A549 (cell line): ENCODE measurements around the gene OR6B1. TPM values are rescaled to one million over a fixed set of nuclear protein-coding genes. Genes with fewer than 3 reads are reported as not detected.

Source experiments
- ATAC-seq, 2 experiments: fragments of 200-7000 bp in 1 of 2; fragments of >200 bp in 1 of 2; cut with Nextera tagmentation in 1 of 2; cut with Tn5 transposase in 1 of 2; 3 replicates each; pipeline versions ENCODE4 v1.8.0 to v1.9.1; 2018 to 2020; ENCODE audit warnings: mild to moderate bottlenecking in 1 of 2, moderate library complexity in 1 of 2
- CTCF ChIA-PET: fragments of 300-600 bp; sonication (Branson Sonifier 250); formaldehyde crosslinking; extraction: SDS; loops from one replicate; lab custom pipeline; 2021; ENCODE audit warnings: antibody characterized with exemption, inconsistent platforms; lab: Yijun Ruan, JAX
- POLR2A ChIA-PET: fragments of 350-600 bp; formaldehyde crosslinking; extraction: SDS; loops from one replicate; lab custom pipeline; 2021; ENCODE audit warnings: antibody characterized with exemption, inconsistent platforms; lab: Yijun Ruan, JAX
- DNase-seq, 2 experiments: peaks; one replicate each; pipeline versions ENCODE4 v3.0.0 to v3.0.0-alpha.2; 2011 to 2016; ENCODE audit warnings: low read depth in 1 of 2, low spot score in 1 of 2
- FAIRE-seq: peaks from 2 replicates; lab custom pipeline; 2011; peaks lifted over from hg19 to GRCh38; lab: Jason Lieb, UNC
- H3K27ac ChIP-seq, 2 experiments: fragments of >200 bp; sonication (Bioruptor Twin); formaldehyde crosslinking; 3 replicates each; pipeline ENCODE4 v1.5.1; 2016 to 2017
- H3K4me1 ChIP-seq: fragments of >200 bp; sonication (Bioruptor Twin); formaldehyde crosslinking; 3 replicates; pipeline ENCODE4 v1.6.1; 2016
- H3K4me2 ChIP-seq: fragments of >200 bp; sonication (Bioruptor Twin); formaldehyde crosslinking; 3 replicates; pipeline ENCODE4 v1.6.1; 2016
- H3K4me3 ChIP-seq: fragments of >200 bp; sonication (Bioruptor Twin); formaldehyde crosslinking; 3 replicates; pipeline ENCODE4 v1.5.1; 2016
- H3K9me3 ChIP-seq: fragments of >200 bp; sonication (Bioruptor Twin); formaldehyde crosslinking; 3 replicates; pipeline ENCODE4 v1.6.1; 2016
- CBX8 ChIP-seq: fragments of 200-600 bp; sonication (generic); IDR thresholded peaks from 2 replicates; pipeline ENCODE4 v1.6.1; 2016
- CHD4 ChIP-seq: fragments of 200-600 bp; sonication (generic); IDR thresholded peaks from 2 replicates; pipeline ENCODE4 v1.6.1; 2016; ENCODE audit warnings: antibody characterized with exemption, mild to moderate bottlenecking, borderline replicate concordance
- EP300 ChIP-seq, 2 experiments: fragments of >200 bp; sonication (Bioruptor Twin); formaldehyde crosslinking; IDR thresholded peaks; 2 replicates in 1 of 2; 3 replicates in 1 of 2; pipeline ENCODE4 v1.6.1; 2016 to 2017
- FOSB ChIP-seq: fragments of 250-450 bp; sonication (Bioruptor Pico); IDR thresholded peaks from 2 replicates; pipeline ENCODE4 v1.5.0; 2020; ENCODE audit warnings: mild to moderate bottlenecking, moderate library complexity
- FOXS1 ChIP-seq: fragments of 250-450 bp; sonication (Bioruptor Pico); IDR thresholded peaks from 2 replicates; pipeline ENCODE4 v1.5.0; 2020; ENCODE audit warnings: mild to moderate bottlenecking, moderate library complexity
- HOXB13 ChIP-seq: fragments of 250-450 bp; sonication (Bioruptor Pico); IDR thresholded peaks from 2 replicates; pipeline ENCODE4 v1.5.0; 2020; ENCODE audit warnings: low read depth, mild to moderate bottlenecking, moderate library complexity
- HOXB5 ChIP-seq: fragments of 250-450 bp; sonication (Bioruptor Pico); IDR thresholded peaks from 2 replicates; pipeline ENCODE4 v1.5.0; 2020; ENCODE audit warnings: mild to moderate bottlenecking, moderate library complexity
- MAZ ChIP-seq: fragments of 150-350 bp; IDR thresholded peaks from 2 replicates; pipeline ENCODE4 v1.6.1; 2014; ENCODE audit warnings: antibody characterized with exemption, low read depth, low read length, borderline replicate concordance
- MYC ChIP-seq: IDR thresholded peaks from 2 replicates; pipeline ENCODE4 v1.6.1; 2012; ENCODE audit warnings: mild to moderate bottlenecking, inconsistent platforms, low read length, improper control_type of control experiment, borderline replicate concordance
- NFE2L2 ChIP-seq: fragments of 150-350 bp; conservative IDR thresholded peaks from 2 replicates; pipeline ENCODE4 v1.6.1; 2014; ENCODE audit warnings: low read length
- NPAS2 ChIP-seq: fragments of 250-450 bp; sonication (Bioruptor Pico); IDR thresholded peaks from 2 replicates; pipeline ENCODE4 v1.8.0; 2022; ENCODE audit warnings: mild to moderate bottlenecking, moderate library complexity, borderline replicate concordance
- POLR2AphosphoS2 ChIP-seq: conservative IDR thresholded peaks from 2 replicates; pipeline ENCODE4 v1.6.1; 2012; ENCODE audit warnings: low read length, improper control_type of control experiment, inconsistent platforms
- RAD21 ChIP-seq, 2 experiments: fragments of >200 bp in 1 of 2; sonication (Bioruptor Twin) in 1 of 2; formaldehyde crosslinking in 1 of 2; IDR thresholded peaks in 1 of 2; conservative IDR thresholded peaks in 1 of 2; 2 replicates in 1 of 2; 3 replicates in 1 of 2; pipeline ENCODE4 v1.6.1; 2012 to 2018; ENCODE audit warnings: inconsistent platforms in 1 of 2
- RCOR1 ChIP-seq: fragments of 150-350 bp; IDR thresholded peaks from 2 replicates; pipeline ENCODE4 v1.6.1; 2014; ENCODE audit warnings: antibody characterized with exemption, low read length, low read depth
- RNF2 ChIP-seq: fragments of 200-600 bp; sonication (generic); IDR thresholded peaks from 2 replicates; pipeline ENCODE4 v1.6.1; 2016; ENCODE audit warnings: low read depth, mild to moderate bottlenecking, antibody characterized with exemption, moderate library complexity, borderline replicate concordance
- SMC3 ChIP-seq: fragments of >200 bp; sonication (Bioruptor Twin); formaldehyde crosslinking; IDR thresholded peaks from 3 replicates; pipeline ENCODE4 v1.6.1; 2018; ENCODE audit warnings: inconsistent platforms
- TFCP2L1 ChIP-seq: fragments of 250-450 bp; sonication (Bioruptor Pico); IDR thresholded peaks from 2 replicates; pipeline ENCODE4 v1.5.0; 2021; ENCODE audit warnings: mild to moderate bottlenecking
- TP53 ChIP-seq: fragments of 250-450 bp; sonication (Bioruptor Pico); IDR thresholded peaks from 2 replicates; pipeline ENCODE4 v1.5.0; 2021; ENCODE audit warnings: mild to moderate bottlenecking, moderate library complexity
- ZC3H11A ChIP-seq: fragments of 450-650 bp; IDR thresholded peaks from 2 replicates; pipeline ENCODE4 v1.6.1; 2014; ENCODE audit warnings: antibody characterized with exemption, mild to moderate bottlenecking
- ZFP36 ChIP-seq: fragments of 450-650 bp; IDR thresholded peaks from 2 replicates; pipeline ENCODE4 v1.6.1; 2014; ENCODE audit warnings: borderline replicate concordance; ENCODE audit not compliant: partially characterized antibody
- WGBS: methylation state at CpG from one replicate; pipeline ENCODE4 v1.1.6; 2017; ENCODE audit errors: missing lambda C conversion rate; 5-methylcytosine and 5-hydroxymethylcytosine counted together
- polyA plus RNA-seq, 4 experiments: library from polyadenylated mRNA; depleted of rRNA in 3 of 4; stranded (reverse); fragments of >200 nt; fragmentation: RNase III in 1 of 4; extraction: RNeasy Plus Mini Kit Qiagen cat#74134 plus additional on column Dnase treatment in 1 of 4; gene quantifications; 2 replicates in 3 of 4; 3 replicates in 1 of 4; pipeline ENCODE4 v1.2.3, GENCODE V29; 2011 to 2017
- TF ChIP-seq, protein P1 (sequence below): fragments of 150-350 bp; IDR thresholded peaks from 2 replicates; pipeline ENCODE4 v1.6.1; 2014; ENCODE audit warnings: low read depth, mild to moderate bottlenecking, low read length
- TF ChIP-seq, protein P2 (sequence below): fragments of >200 bp; sonication (Bioruptor Twin); formaldehyde crosslinking; IDR thresholded peaks from 3 replicates; pipeline ENCODE4 v1.6.1; 2016
- TF ChIP-seq, protein P3 (sequence below): IDR thresholded peaks from 2 replicates; pipeline ENCODE4 v1.6.1; 2012
- TF ChIP-seq, protein P4 (sequence below): fragments of 250-450 bp; sonication (Bioruptor Pico); IDR thresholded peaks from 2 replicates; pipeline ENCODE4 v1.5.0; 2020; ENCODE audit warnings: low read depth, mild to moderate bottlenecking, moderate library complexity
- TF ChIP-seq, protein P5 (sequence below): fragments of 450-650 bp; IDR thresholded peaks from 2 replicates; pipeline ENCODE4 v1.6.1; 2014; ENCODE audit warnings: antibody characterized with exemption
- TF ChIP-seq, protein P6 (sequence below): fragments of >200 bp; sonication (Bioruptor Twin); formaldehyde crosslinking; IDR thresholded peaks from 3 replicates; pipeline ENCODE4 v1.5.1; 2016
- TF ChIP-seq, protein P7 (sequence below): IDR thresholded peaks from 2 replicates; pipeline ENCODE4 v1.6.1; 2012

OR6B1 gene
- polyA plus RNA-seq, 2 of the 4 experiments (the other 2 are of a cell fraction) = not detected

DNA sequence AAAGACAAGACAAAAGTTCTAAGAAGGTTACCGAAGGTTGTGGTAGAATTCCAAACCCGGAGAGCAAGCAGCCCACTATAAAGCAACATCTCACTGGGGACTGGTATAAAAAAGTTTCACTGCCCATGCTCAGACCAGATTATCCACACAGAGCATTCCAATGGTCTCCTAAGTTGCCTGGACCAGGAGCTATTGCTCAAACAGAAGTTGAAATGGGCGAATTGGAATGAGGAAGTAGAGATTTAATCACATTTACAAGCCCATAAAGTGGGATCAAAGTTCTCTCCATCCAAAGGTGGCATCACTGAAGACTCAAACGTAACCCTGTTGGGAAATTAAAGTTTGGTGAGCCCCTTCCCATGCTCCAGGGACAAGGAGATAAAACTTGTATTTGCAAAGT is 25.7 kb upstream of the OR6B1 start (continued):
- TF ChIP-seq, protein P1, sequence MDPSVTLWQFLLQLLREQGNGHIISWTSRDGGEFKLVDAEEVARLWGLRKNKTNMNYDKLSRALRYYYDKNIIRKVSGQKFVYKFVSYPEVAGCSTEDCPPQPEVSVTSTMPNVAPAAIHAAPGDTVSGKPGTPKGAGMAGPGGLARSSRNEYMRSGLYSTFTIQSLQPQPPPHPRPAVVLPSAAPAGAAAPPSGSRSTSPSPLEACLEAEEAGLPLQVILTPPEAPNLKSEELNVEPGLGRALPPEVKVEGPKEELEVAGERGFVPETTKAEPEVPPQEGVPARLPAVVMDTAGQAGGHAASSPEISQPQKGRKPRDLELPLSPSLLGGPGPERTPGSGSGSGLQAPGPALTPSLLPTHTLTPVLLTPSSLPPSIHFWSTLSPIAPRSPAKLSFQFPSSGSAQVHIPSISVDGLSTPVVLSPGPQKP = no peak
- no peak for TF ChIP-seq FOSB
- no peak for TF ChIP-seq NFE2L2
- TF ChIP-seq, protein P2, sequence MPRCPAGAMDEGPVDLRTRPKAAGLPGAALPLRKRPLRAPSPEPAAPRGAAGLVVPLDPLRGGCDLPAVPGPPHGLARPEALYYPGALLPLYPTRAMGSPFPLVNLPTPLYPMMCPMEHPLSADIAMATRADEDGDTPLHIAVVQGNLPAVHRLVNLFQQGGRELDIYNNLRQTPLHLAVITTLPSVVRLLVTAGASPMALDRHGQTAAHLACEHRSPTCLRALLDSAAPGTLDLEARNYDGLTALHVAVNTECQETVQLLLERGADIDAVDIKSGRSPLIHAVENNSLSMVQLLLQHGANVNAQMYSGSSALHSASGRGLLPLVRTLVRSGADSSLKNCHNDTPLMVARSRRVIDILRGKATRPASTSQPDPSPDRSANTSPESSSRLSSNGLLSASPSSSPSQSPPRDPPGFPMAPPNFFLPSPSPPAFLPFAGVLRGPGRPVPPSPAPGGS = no peak
- 0 out of 5 replicates have a peak, but pooled peaks of 1 of the 2 experiments have one; percentile 22 for TF ChIP-seq EP300 (IDR thresholded peaks at IDR 0.05)
- TF ChIP-seq ZFP36 = no peak
- TF ChIP-seq, protein P3, sequence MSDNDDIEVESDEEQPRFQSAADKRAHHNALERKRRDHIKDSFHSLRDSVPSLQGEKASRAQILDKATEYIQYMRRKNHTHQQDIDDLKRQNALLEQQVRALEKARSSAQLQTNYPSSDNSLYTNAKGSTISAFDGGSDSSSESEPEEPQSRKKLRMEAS = no peak
- TF ChIP-seq MAZ = no peak
- TF ChIP-seq, protein P4, sequence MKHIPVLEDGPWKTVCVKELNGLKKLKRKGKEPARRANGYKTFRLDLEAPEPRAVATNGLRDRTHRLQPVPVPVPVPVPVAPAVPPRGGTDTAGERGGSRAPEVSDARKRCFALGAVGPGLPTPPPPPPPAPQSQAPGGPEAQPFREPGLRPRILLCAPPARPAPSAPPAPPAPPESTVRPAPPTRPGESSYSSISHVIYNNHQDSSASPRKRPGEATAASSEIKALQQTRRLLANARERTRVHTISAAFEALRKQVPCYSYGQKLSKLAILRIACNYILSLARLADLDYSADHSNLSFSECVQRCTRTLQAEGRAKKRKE (CRISPR knock-in tag) = no peak
- TF ChIP-seq RAD21 (conservative IDR thresholded peaks at IDR 0.05 in 1 of 2, IDR thresholded peaks at IDR 0.05 in 1 of 2) = no peak
- 0 out of 2 replicates have a peak, but pooled peaks have one; percentile 34 for TF ChIP-seq HOXB13 (CRISPR knock-in tag)
- no peak for TF ChIP-seq ZC3H11A
- no peak for TF ChIP-seq RNF2
- TF ChIP-seq SMC3 = no peak
- TF ChIP-seq, protein P5, sequence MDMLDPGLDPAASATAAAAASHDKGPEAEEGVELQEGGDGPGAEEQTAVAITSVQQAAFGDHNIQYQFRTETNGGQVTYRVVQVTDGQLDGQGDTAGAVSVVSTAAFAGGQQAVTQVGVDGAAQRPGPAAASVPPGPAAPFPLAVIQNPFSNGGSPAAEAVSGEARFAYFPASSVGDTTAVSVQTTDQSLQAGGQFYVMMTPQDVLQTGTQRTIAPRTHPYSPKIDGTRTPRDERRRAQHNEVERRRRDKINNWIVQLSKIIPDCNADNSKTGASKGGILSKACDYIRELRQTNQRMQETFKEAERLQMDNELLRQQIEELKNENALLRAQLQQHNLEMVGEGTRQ = no peak
- TF ChIP-seq, protein P6, sequence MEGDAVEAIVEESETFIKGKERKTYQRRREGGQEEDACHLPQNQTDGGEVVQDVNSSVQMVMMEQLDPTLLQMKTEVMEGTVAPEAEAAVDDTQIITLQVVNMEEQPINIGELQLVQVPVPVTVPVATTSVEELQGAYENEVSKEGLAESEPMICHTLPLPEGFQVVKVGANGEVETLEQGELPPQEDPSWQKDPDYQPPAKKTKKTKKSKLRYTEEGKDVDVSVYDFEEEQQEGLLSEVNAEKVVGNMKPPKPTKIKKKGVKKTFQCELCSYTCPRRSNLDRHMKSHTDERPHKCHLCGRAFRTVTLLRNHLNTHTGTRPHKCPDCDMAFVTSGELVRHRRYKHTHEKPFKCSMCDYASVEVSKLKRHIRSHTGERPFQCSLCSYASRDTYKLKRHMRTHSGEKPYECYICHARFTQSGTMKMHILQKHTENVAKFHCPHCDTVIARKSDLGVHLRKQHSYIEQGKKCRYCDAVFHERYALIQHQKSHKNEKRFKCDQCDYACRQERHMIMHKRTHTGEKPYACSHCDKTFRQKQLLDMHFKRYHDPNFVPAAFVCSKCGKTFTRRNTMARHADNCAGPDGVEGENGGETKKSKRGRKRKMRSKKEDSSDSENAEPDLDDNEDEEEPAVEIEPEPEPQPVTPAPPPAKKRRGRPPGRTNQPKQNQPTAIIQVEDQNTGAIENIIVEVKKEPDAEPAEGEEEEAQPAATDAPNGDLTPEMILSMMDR = no peak
- TF ChIP-seq NPAS2 (CRISPR knock-in tag) = no peak
- no peak for TF ChIP-seq CHD4
- TF ChIP-seq TFCP2L1 (CRISPR knock-in tag) = no peak
- TF ChIP-seq, protein P7, sequence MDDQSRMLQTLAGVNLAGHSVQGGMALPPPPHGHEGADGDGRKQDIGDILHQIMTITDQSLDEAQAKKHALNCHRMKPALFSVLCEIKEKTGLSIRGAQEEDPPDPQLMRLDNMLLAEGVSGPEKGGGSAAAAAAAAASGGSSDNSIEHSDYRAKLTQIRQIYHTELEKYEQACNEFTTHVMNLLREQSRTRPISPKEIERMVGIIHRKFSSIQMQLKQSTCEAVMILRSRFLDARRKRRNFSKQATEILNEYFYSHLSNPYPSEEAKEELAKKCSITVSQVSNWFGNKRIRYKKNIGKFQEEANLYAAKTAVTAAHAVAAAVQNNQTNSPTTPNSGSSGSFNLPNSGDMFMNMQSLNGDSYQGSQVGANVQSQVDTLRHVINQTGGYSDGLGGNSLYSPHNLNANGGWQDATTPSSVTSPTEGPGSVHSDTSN = no peak
- no peak for TF ChIP-seq CBX8

DNA sequence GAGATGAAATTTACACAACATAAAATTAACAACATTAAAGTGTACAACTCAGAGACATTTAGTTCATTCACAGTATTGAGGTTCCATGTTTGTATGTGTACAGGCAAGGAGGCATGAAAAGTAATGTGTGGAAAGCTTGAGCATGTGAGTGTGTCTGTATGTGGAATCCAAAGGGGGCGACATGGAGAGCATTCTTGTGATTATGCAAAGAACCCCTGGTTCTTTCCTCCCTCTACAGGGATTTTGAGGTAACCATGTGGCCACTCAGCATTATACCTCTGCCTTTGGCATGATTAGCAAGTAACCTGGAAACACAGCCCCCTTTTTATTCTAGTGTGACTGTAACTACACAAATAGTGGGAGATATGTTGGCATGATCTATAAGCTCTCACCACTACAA is 24.5 kb upstream of the OR6B1 start:
- peak overlapping the region; percentile 55 to 68; a peak in 3 of 6 replicates for H3K27ac ChIP-seq
- H3K9me3 ChIP-seq = 0 out of 3 replicates have a peak, but pooled peaks cover 4% of the 10 kb centered on the region
- no peak for FAIRE-seq
- WGBS = 58% methylated on average over 1 of the region's 1 CpG
- H3K4me2 ChIP-seq = no peak overlapping the region
- H3K4me1 ChIP-seq = peaks cover 47% of the 10 kb centered on the region
- TF ChIP-seq RCOR1 = no peak
- no peak for TF ChIP-seq FOXS1
- no peak for TF ChIP-seq TFCP2L1 (CRISPR knock-in tag)
- TF ChIP-seq TP53 (CRISPR knock-in tag) = no peak
- no peak for TF ChIP-seq HOXB5 (CRISPR knock-in tag)
- no peak for TF ChIP-seq MYC
- no peak for TF ChIP-seq POLR2AphosphoS2
- TF ChIP-seq, all 56 proteins: peak for 0
- DNase-seq = peak; percentile 9 to 48
- no peak overlapping the region for H3K4me3 ChIP-seq
- ChIA-PET POLR2A (interaction anchor here (3.2 kb wide), 1 partner anchor 74 kb away, joined by 27 read pairs; the partner anchor contains the start of gene TCAF1), CTCF (no interaction called here)
- ATAC-seq = peak; percentile 47 to 52; a peak in 3 of 6 replicates
